Stimulated activated CD4-positive, alpha-beta T cell treated with anti-CD3 and anti-CD28 coated beads, TNF-alpha, amount 100 ng/mL, for 48 hours (primary cell): ENCODE data around the gene CEP20.
"Not testable (repeated sequence)": the region's sequence is repeated elsewhere in the genome, so short reads cannot be mapped to it uniquely, and the experiment has no call there.

ENCODE experiments used
- DNase-seq, 3 donors: peaks; one replicate each; pipeline ENCODE4 v3.0.0-alpha.2; 2020; ENCODE audit warnings: low read depth in 3 of 3

The CEP20 gene

GRCh38 chr16:15858921-15859668, 29.3 kb downstream of the CEP20 start:
- DNase-seq, result no peak

DNA sequence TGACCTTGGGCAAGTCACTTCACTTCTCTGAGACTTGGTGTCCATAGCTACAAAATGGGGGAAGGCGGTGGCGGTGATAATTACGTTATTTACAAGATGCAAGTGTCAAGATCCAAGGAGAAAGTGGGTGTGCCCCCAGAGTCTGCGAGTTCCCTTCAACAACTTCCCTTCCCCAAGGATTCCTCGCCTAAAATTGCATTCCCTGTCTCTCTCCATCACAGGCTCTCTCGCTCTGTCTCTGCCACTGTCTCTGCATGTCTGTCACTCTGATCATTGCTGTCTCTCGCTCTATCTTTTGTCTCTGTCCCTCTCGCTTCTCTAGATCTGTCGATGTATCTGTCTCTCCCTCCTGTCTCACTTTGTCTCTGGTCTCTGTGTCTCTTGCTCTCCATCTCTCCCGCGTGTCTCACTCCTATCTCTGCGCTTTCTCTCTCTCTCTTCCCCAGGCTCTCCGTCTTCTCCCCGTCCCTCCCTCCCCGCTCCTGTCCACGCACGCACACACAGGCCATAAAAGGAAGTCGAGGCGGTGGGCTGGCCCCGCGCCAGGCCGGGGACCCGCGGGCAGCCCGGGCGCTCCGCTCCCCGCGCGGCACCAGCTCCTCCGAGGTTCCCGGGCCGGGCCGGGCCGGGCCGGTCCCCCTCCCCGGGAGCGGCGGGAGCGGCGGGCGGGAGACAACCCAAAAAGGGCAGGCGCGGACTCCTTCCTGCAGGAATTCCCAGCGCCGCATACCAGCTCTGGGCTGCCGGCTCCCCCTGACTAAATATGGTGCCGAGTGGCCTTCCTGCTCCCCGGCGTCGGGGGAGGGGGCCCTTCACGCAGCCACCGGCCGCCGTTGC, 30.5 kb downstream of the CEP20 start:
- DNase-seq, result no peak

DNA sequence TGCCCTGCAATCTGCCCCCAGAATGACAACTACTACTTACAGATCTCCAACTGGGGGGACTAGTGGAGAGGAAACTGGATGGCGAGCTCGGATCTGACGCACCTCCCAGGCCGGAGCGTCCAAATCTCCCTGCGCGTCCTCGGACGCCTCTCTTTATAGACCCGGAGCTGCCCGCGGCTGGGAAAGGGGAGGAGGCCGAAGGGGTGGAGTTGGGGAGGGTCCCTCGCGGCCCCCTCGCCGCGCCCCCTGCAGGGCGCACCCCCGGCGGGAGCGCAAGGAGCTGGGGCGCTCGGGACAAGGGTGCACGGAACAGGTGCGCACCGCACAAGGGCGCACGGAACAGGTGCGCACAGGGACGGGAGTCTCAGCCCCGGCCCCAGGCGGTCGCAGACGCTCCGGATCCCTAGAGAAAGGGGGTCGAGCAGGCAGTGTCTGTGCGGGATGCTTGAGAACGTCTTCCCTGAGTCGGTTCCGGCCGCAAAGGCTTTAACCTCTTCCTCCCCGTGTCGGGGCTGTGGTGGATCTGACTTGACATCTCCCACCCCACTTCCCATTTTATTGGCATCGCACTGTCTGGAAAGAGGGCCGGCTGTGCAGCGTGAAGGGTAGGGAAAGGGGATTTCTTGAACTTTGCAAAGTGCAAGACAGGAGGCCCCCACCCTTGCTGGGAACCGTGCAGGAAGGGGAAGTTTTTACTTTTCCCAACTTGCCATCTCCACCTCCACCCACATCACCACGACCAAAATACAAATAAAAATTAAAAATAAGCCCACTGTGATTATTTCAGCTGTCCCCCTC, 31.3 kb downstream of the CEP20 start, which contains the start of gene MYH11:
Gene MYH11, minus strand, starts transcription at position 128 of the 798 bp plus-strand sequence. CDS start 18,776 bp downstream, outside the sequence.
- DNase-seq, result no peak

GRCh38 chr16:15856182-15856581, 32.2 kb downstream of the CEP20 start:
- no peak for DNase-seq

DNA sequence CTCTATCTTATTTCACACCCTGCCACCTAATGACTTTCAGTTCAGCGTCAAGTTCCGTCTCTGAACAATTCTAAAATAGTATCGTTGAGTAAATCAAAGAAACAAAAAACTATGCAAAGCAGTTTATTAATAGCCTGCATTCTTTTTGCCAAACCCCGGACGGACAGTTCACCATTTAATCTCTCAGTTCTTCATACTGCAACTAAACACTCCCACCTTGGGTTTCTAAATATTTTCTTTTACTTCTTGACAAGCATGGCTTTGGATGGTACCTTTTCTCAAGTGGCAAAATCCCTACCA, 32.7 kb downstream of the CEP20 start:
- no peak for DNase-seq

DNA sequence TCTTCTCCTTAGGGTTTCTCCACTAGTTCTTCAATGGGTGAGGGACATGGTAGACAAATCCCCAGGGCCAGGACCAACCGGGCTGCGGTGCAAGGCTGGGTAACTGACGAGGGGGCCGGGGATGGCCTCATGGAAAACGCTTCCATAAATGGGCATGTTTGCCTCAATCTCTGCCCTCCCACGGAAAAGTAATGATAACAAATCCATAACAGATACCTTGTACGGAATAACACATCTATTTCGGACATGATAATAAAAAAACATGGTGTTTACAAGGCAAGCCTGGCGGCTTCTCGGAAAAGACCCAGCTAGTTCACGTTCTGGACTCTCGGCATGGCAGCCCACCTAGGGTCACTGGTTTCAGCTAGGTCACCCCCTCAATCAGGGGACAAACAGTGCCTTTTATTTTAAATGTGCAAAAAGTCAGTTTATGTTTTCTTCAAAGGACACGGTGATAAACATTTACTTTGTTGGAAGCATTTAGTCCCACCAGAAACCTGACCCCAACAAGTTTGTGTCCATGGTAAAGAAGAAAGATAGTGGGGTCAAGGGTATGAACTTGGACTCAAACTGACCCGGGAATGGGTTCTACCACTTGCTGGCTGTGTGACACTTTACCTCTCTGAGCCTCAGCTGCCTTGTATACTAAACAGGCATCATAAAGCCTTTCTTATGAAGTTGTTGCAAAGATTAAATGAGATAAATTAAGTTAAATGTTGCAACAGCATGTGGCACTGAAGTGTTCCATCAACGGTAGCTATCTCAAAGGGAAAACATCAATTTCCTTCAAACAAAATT, 33.3 kb downstream of the CEP20 start:
- DNase-seq, result no peak

DNA sequence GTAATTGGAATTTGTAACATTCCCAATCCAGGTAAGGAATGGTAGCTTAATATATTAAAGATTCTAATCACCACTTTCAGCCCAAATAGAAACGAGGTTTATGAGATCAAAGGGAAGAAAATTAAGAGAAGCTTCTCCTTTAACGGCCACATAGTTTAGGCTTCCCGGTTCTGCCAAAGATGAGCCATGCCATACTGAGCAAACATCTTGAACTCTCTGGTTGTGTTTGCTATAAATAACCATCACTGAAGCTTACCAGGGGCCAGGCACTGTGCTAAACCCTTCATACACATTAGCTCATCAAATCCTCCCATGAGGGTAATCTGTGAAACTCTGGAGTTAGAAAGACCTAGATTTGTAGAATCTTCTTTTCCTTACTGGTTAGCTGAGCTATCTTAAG, 34.3 kb downstream of the CEP20 start:
- DNase-seq, result no peak

DNA sequence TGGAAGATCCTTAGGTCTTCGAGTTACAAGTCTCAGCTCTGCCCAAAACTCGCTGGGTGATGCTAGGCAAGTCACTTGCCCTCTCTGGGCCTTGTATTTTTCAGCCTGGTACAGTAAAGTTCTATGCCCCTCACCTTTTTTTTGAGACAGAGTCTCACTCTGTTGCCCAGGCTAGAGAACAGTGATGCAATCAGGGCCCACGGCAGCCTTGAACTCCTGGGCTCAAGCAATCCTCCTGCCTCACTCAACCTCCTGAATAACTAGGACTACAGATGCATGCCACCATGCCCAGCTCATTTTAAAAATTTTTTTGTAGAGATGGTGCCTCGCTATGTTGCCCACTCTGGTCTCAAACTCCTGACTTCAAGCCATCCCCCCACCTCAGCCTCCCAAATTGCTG, 35.4 kb downstream of the CEP20 start:
- no peak for DNase-seq

- DNase-seq, result not testable (repeated sequence)
Observed at GRCh38 chr16:15850555-15850954, 37.8 kb downstream of the CEP20 start.

DNA sequence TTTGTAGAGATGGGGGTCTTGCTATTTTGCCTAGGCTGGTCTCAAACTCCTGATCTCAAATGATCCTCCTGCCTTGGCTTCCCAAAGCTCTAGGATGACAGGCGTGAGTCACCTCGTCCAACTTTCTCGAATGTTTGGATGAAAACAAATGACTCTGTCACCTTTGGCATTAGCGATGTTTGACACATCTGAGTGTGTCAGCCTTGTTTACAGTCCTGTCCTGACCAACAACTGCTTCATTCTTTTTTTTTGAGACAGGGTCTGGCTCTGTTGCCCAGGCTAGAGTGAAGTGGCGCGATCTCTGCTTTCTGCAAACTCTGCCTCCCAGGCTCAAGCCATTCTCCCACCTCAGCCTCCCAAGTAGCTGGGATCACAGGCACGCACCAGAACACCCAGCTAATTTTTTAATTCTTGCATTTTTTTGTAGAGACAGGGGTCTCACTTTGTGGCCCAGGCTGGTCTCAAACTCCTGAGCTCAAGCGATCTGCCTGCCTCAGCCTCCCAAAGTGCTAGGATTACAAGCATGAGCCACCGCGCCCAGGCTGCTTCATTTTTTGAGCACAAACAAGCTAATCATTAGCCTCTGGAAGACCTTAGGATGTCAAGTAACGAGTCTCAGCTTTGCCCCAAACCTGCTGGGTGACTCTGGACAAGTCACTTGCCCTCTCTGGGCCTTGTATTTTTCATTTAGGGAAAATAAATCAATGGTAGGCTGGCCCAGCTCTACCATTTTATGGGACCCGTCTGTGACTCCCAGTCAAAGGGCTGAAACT, 39.0 kb downstream of the CEP20 start:
- DNase-seq, result no peak

GRCh38 chr16:15847611-15848175, 40.7 kb downstream of the CEP20 start:
- DNase-seq, result no peak

DNA sequence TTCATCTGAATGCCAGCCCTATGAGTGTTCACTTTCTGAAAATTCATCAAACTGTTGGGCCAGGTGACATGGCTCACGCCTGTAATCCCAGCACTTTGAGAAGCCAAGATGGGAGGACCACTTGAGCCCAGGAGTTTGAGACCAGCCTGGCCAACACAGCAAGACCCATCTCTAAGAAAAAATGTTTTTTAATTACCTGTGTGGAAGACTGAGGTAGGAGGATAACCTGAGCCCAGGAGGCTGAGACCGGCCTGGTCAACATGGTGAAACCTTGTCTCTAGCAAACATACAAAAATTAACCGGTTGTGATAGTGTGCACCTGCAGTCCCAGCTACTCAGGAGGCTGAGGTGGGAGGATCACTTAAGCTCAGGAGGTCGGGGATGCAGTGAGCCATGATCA, 41.9 kb downstream of the CEP20 start:
- DNase-seq, result no peak

DNA sequence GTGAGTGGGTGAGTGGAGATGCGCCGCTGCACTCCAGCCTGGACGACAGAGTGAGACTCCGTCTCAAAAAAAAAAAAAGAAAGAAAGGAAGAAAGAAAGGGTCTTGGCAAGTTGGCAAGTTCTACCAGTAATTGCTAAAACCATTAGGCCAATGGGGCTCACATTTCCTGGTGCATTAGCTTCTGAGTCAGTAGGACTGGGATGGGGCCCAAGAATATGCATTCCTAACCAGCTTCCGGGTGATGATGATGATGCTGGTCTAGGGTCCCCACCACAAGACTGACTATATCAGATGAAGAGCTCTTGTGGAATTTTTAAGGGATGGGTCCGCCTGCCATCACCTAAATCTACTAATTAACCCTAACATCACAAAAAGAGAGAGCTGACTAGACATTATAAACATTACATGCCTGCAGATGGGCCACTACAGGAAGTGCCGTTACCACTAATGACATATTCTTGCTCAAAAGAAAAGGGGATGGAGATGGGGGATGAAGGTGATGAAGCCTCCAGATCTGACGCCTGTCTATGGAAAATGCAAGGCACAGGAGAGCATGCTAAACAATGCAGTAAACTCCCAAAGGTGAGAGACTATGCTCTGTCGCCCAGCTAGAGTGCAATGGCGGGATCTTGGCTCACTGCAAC, 44.6 kb downstream of the CEP20 start:
- DNase-seq, result no peak

- DNase-seq, result not testable (repeated sequence)
Observed at GRCh38 chr16:15839204-15839603, 49.2 kb downstream of the CEP20 start.

- no peak for DNase-seq
Observed at GRCh38 chr16:15837761-15838160, 50.6 kb downstream of the CEP20 start.

GRCh38 chr16:15836965-15837611, 51.3 kb downstream of the CEP20 start:
- no peak for DNase-seq

DNA sequence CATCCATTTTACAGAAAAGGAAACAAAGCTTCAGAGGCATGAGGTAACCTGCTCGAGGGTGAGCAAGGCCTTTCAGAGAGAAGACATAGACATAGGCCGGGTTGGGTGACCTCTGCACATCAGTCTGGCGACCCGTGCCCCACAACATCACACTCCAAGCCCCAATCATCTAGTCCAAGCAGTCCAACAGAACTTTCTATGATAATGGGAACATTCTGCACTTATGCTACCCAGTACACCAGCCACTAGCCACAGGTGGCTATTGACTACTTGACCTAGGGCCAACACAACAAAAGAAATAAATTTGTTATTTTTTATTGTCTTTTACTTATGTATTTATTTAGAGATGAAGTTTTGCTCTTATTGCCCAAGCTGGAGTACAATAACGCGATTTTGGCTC, 52.3 kb downstream of the CEP20 start:
- DNase-seq, result no peak

GRCh38 chr16:15835136-15835878, 53.1 kb downstream of the CEP20 start:
- DNase-seq, result no peak

GRCh38 chr16:15834502-15834901, 53.9 kb downstream of the CEP20 start:
- DNase-seq, result no peak
